Kidney epithelial cell (primary cell): Measurements from ENCODE around the gene PMIS2. TPM values are rescaled to one million over a fixed set of nuclear protein-coding genes. Genes with fewer than 3 reads are reported as not detected.

Experiments used
- DNase-seq: peaks from one replicate; pipeline ENCODE4 v3.0.0-alpha.2; 2010; ENCODE audit warnings: low read depth
- H3K27me3 ChIP-seq: 2 replicates; pipeline ENCODE4 v1.6.0; 2011; ENCODE audit warnings: low read length; ENCODE audit not compliant: control insufficient read depth, insufficient read depth
- H3K36me3 ChIP-seq: 2 replicates; pipeline ENCODE4 v1.5.1; 2011; ENCODE audit warnings: low read length; ENCODE audit not compliant: control insufficient read depth, insufficient read depth
- H3K4me3 ChIP-seq: 2 replicates; pipeline ENCODE4 v1.5.1; 2011; ENCODE audit warnings: low read depth, mild to moderate bottlenecking, control low read depth, low read length
- CTCF ChIP-seq: IDR thresholded peaks from 2 replicates; pipeline ENCODE4 v1.5.1; 2011; ENCODE audit warnings: mild to moderate bottlenecking, moderate library complexity, low read length, control low read depth, inconsistent platforms; ENCODE audit not compliant: insufficient read depth, poor library complexity, severe bottlenecking
- total RNA-seq: library from RNA; depleted of rRNA; stranded (reverse); fragments of >200 nt; gene quantifications from 2 replicates; pipeline ENCODE4 v1.2.3, GENCODE V29; 2015

The PMIS2 gene
- total RNA-seq, 1 donor from 2014 or later, result not detected

- no peaks in the 10 kb centered on the region for H3K36me3 ChIP-seq
- no peak for TF ChIP-seq CTCF
- no peak overlapping the region for H3K4me3 ChIP-seq
- H3K27me3 ChIP-seq, result no peaks in the 10 kb centered on the region
- DNase-seq, result no peak
Measured at GRCh38 chr19:35620001-35620400, 34.0 kb downstream of the PMIS2 start.

GRCh38 chr19:35621708-35622107 is 35.7 kb downstream of the PMIS2 start:
- H3K36me3 ChIP-seq, result no peaks in the 10 kb centered on the region
- TF ChIP-seq CTCF, result no peak
- no peak overlapping the region for H3K4me3 ChIP-seq
- H3K27me3 ChIP-seq, result no peaks in the 10 kb centered on the region
- DNase-seq, result no peak

- no peaks in the 10 kb centered on the region for H3K27me3 ChIP-seq
- no peak overlapping the region for H3K4me3 ChIP-seq
- DNase-seq, result no peak
- TF ChIP-seq CTCF, result no peak
- no peaks in the 10 kb centered on the region for H3K36me3 ChIP-seq
Measured at GRCh38 chr19:35622750-35623149, 36.8 kb downstream of the PMIS2 start.

- Histone ChIP-seq H3K36me3 (no peaks in the 10 kb centered on the region), H3K27me3 (no peaks in the 10 kb centered on the region), H3K4me3 (no peak overlapping the region)
- DNase-seq, result no peak
- TF ChIP-seq CTCF, result no peak
Measured at GRCh38 chr19:35623327-35624010, 37.5 kb downstream of the PMIS2 start.

- no peaks in the 10 kb centered on the region for H3K27me3 ChIP-seq
- no peak for DNase-seq
Measured at GRCh38 chr19:35628264-35628564, 42.2 kb downstream of the PMIS2 start.

More at GRCh38 chr19:35628264-35628564, 42.2 kb downstream of the PMIS2 start:
- H3K36me3 ChIP-seq, result peaks cover 3% of the 10 kb centered on the region
- TF ChIP-seq CTCF, result no peak
- peak overlapping the region; percentile 100 for H3K4me3 ChIP-seq
